DMS 273 treated with DMSO at 0.1 percent for 48 hours (cell line): ENCODE data around the gene CCNI2.

ENCODE experiments used
- DNase-seq: peaks from one replicate; lab custom pipeline; 2025; lab: John Stamatoyannopoulos, UW

CCNI2 gene

DNA sequence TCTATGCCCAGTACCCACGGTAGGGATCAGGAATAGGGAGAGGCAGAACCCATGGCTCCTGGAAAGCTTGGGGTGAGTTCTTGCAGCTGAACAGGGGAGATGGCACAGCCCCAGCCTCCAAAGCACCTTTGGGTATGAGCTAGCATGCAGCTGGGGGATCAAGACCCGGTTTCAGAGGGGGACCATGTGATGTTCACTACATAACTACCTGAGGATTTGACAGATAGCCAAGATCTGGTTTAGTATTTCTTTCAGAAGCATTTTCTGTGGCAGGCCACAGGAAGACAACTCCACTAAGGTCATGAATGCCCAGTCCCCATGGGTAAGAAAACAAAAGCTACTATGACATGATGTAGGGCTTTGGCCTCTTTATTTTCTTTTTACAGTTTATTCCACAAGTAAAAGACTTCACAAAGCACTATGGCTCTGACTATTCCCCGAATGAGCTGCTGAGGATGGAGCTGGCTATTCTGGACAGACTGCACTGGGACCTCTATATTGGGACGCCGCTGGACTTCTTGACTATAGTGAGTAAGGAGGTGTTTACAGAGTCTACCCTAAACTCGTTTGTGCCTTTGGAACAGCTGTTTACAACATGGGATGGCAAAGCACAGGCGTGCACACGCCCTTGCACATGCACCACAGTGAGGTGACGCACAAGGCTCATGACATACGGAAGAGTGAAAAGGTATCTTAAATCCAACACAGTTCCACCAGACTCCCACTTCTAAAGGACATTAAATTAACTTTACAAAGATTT, 3.4 kb downstream of the CCNI2 start:
- no peak for DNase-seq

DNA sequence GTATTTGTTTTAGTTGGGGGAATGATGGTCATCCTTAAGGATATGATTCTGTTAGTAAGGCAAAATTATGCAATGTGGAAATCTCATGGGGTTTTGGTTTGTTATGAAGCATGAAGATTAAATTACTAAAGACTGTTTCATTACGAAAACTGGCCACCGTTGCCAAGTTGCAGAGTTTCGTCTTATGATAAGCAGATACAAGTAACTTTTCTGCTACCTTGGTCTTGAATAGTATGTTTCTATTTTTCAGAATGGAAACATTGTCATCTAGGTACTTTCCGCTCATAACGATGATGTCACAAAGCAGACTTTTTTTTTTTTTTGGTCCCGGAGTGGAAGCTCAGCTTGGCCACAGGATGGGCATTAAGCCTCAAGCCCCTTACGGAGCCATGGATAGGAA, 4.2 kb downstream of the CCNI2 start:
- DNase-seq, result no peak

DNA sequence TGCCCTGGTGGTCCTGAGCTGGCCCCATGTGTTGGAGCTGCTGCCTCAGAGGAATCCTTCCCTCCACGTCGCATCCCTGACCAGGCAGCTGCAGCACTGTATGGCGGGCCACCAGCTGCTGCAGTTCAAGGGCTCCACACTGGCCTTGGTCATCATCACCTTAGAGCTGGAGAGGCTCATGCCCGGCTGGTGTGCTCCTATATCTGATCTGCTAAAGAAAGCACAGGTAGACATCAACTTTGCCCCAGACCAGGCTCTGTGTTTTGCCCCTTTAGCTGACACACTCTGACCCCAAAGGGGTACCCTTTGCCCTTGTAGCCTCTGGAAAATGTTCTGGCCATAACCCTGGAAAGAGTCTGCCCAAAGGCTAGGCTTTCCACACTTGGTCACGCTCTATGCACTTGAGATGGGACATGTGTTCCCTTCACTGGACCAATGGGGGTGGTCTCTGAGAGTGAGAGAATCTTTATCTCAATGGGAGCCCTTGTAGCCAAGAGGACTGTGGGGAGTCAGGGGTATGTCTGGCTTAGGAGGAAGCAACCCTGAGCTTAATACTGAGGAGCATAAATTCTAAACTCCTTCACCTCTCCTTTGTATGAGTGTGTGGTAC, 4.8 kb downstream of the CCNI2 start:
- DNase-seq, result no peak

DNA sequence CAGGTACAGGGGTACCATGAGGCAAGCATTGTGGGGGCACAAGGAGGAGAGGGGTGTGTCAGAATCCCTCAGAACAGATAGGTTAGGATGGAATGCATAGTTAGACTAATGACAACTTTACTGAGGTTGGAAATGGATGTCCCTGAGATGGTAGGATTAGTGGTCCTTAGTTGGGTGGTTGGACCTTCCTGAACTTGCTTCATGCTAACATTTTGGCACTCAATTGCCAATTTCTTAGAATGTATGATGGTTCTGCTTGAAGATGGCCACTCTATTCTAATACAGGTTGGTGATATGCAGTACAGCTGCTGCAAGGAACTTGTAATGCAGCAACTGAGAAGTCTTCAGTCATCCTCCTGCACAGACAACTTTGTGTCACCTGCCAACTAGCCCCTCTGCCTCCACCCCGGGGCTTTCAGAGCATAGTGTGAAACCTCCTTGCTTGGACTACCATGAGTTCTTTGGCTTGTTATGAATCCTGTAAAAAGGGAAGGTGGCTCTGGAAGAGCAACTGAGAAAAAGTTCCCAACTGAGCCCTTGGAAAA, 5.4 kb downstream of the CCNI2 start:
- no peak for DNase-seq

DNA sequence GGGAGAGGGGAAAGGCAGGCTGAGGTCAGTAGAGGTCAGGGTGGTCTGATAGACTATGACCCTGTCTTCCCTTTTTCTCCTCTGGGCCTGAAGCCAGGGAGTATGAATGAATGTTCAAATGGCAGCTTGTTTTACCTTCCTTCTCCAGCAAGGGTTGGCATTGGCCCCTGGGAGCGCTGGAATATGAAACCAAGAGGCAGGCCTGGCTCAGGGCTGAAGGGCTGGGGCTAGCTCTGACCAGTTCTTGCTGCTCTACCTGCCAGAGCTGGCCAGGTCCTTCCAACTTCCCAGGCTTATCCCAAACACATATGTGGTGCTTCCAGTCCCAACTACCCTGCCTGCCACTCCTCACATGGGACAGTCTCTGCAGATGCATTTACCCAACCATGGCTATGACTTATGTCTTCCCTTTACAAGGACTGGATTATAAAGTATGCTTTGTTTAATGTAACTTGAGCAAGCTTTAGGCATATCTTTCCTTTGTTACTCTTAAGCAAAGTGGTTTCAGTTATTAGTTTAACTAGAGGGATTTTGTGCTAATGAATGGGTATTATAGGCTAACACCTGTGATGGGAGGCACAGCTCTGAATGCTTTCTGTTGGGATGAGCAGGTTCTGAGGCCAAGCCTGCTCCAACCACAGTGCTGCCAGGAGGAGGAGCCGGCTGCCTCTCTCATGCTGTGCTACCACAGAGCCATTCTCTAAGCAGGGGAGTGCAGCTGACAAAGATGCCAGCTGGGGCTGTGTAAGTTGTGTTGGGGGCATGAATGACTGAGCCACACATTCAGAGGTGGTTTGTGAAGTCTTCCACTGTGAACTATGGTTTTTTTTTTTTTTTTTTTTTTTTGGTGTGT, 6.1 kb downstream of the CCNI2 start:
- DNase-seq, result no peak

DNA sequence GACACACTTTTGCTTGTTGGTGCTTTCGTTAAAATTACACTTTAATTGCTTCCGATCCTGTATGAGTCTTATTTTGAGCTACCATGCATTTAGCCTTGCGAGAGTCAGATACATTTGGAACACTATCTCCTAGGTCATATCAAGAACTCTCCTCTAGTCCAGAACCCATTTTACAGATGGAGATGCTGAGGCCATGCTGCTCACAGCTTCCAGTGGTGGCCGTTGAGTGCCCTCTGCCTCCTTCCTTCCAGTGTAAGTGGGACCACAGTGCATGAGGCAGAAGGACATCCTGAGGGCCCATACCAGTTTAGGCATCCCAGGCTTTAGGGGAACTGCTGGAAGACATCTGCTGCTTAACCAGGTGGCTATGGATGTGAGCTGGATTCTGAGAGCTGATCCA, 6.9 kb downstream of the CCNI2 start:
- DNase-seq, result no peak

DNA sequence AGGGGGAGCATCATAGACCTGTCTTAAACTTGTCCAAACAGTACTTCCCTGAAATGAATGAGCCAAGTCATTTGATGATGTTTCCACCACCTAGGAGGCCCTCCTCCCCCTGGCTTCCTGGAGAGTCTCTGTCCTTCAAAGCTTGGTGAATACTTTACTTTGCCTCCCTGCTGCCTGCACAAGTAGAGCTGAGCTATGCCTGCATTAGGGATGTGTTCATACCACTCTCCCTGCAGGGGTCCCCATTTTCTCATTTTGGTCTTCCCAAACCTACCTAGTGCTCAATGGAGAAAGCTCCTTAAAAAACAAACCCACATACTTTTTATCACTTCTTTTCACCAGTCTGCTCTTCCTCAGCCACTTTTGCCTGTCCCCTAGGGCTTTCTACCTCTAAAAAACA, 7.7 kb downstream of the CCNI2 start:
- no peak for DNase-seq

DNA sequence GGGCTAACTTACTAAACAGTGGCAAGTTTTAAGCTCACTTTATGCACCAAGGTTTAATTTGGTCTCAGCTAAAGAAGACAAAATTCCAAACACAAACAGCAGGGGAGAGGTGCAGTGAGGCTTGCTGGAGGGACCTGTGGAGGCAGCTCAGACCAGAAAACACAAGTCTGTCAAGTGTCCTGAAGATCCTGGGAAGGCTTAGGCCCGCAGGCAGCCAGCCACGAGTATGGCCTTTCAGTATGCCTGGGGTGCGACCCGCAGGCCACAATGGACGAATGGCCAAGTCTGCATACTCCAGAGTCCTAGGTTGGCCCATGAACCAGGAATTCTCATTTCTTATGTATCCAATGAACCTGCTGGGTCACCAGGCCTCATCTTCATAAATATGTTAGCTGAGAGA, 9.3 kb downstream of the CCNI2 start:
- no peak for DNase-seq

DNA sequence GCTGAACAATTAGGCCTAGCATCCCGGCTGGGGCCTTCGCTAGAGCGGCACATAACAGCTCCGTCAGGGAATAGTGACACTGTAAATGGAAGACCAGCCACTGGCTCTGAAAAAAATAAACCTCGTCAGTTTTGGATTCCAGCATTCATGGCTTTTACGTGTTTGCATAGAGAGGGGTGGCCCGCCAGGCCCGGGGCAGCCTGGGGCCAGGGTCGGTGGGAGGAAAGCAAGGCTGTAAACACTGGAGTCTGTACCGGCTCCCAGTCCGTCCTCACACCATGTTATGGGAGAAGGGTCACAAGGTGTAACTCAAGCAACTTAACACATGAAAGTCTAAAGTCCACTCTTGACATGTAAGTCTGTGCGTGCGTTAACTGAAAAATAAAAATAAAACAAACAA, 11.2 kb downstream of the CCNI2 start:
- DNase-seq, result no peak

DNA sequence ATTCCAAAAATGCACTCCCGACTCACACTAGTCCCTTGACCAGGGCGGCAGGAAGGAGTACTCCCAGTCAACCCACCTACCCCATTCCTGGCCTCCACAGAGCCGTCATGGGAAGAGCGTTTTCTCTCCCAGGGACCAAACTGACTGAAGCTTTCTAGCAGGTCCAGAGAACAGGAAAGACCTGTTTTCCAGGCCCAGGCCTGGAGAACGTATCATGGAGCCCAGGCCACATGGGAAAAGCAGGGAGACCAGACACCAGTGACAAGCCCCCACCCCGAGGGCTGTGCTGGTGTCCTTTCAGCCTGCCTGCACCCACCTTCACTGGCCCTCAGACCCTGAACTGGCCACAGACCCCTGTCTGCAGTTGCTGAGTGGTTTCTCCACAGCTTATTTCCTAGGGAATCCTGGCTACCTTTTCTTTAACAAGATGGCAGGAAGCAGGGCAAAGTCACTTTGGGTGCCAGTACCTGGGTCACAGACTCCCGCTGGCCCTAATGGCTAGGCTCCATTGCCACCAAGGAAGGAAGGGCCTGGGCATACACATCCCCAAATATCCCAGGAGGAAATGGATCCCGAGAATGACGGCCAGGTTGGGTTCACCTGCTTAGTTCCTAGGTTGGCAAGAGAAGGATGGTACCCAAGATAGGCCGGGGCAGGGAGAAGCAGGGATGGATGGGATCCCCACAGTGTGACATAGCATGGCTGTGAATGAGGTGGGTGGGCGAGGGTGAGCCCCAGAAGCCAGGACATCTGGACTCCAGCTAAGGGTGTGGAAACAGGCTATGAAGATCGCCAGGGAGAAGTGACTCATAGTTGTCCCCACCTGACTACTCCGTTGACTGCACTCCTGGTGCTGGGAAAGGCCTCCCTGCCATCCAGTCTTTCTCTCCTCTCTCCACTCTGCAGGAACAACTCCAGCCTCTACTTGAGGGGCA, 12.2 kb downstream of the CCNI2 start:
- DNase-seq, result no peak

DNA sequence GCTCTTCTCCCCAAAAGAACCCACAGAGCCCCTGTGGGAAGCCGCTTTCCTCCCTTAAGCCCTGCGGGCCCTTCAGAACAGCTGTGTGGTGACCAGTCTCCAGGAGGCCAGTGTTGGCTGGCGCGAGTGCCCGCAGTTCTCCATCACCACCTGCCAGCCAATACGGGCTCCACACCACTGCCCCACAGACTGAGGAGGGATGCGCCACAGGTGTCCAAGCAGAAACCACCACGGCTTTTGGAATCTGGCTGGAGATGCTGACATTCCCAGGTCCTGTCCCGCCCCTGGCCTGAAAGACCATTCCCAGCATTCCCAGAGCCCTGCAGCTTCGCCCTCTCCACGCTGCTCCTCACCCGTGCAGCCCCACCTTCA, 12.8 kb downstream of the CCNI2 start:
- DNase-seq, result no peak

DNA sequence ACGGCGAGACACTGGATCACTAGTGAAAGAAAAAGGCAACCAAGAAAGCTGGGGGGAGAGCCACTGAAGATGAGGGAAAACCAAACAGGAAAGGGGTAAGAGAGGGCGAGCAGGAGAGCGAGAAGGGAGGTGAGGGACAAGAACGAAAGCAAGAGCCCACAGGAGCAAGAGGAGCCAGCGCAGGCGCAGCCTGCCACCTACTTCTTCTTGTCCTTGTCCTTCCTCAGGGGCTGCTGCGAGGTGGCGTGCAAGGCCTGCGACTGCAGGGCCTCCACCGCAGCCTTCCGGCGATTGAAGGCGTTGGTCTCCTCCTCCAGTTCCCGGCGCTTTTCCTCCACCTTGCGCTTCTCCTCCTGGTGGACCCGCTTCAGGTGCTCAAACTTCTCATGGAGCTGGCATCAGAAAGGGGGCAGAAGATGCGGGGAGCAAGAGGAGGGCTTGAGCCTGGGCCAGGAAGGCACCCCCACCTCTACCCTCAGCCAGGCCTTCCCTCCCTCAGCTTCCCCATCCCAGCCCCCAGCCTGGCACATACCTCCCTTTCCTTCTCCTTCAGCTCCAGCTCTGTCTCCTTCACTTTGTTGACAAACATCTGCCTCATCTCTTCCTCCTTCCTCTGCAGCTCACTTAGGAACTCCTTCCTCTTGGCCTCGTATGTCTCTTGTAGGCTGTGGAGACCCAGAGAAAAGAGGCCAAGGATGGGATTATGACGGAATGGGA, 13.5 kb downstream of the CCNI2 start:
- no peak for DNase-seq

DNA sequence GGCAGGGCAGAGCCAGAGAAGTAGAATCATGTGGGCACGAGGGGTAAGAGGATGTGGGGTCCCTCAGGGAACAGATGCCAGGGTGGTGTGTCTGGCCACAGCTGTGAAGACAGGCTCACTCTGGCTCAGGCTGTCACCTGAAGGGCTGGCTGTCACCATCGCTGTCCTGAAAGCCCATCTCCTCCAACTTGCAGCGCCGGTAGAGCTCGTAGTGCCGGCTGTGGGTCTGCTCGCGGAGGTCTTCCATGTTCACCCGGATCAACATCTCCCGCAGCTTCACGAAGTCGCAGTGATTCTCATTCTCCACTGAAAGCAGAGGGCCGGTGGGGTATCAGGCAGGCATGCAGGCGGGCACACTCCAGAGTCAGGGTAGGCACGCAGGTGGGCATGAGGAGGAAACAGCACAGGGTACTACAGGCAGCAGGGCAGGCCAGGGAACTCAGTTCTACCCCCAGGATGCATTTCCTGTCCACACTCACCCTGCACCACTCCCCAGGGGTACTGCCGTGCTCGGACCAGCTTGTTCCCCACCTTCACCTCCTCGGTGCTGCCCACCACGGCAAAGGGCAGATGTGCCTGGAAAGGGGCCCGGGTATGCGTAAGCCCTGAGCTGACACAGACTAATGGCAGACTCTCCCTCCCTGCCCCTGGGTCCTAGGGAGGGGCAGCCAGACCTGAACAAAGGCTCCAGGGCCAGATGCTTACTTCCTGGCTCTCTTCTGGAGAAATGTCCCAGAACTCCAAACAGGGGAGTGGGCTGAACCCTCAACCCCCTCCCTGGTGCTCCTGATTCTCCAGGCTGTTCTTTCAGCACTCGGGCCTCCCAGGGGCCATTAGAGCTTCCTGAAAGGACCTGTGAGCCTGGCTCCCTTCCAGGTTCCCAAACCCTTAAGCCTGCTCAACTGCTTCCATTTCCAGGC, 14.4 kb downstream of the CCNI2 start:
- no peak for DNase-seq

DNA sequence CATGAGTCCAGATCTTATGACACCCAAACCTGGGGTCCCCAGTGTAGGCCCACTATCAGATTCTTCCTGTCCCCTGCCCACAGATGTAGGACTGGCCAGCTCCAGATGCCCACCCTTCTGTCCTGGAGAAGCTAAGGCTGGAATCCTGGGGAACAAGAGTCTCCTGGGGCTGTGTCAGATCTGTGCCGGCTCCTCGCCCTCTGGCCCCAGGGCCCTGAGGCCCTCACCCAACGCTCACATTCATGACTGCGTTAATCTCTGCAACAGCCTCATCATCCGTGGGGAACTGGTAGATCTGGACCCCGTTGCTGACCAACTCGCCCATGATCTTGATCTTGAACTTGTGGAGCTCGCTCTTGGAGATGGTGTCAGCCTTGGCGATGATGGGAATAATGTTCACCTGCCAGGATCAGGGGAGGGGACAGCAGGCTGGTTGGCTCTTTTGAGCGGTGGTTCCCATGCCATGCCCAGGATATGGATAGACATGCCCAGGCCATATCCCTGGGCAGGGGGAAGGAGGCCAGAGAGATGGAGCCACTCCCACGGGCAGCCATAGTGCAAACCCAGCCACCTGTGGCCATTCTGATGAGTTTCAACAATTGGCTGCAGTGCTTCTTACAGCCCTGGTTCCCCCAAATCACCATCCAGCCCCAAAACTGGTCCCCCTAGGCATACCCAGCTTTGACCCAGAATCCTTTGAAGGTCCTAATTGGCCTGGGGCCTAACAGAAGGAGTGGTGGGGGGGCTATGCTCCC, 15.2 kb downstream of the CCNI2 start:
- no peak for DNase-seq

DNA sequence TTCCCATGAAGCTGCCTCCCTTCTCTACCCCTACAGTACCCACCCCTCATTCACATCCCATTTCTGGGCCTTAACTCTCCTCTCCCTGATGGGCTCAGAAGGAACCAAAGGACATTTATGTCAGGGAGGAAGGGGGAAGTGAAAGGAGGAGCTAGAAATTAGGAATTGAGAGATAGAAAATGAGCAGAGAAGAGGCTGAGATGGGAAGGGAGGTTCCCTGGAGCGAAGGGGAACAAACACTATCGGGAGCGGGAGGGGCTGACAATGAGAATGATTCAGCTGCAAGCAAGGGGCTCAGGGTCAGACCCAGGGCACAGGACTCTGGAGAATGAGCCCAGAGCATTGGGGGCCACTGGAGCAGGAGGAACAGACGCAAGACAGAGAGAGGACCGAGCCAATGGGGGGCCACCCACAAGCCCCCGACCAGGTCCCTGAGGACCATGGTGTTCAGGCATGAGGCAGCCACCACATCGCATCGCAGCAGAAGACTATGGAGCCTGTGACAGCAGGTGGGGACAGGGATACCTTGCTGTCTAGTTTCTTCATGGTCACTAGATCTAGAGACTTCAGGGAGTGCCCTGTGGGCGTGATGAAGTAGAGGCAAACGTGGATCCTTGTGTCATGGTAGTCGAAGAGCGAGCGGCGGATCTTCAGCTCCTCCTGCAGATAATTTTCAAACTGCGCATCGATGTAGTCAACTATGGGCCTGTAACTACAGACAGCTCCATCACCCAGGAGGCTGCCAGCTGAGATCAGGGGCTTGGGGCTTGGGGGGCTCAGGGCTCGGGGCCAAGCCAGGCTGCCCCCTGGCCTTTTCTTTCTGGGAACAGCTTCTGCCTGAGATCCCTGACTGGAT, 16.2 kb downstream of the CCNI2 start:
- no peak for DNase-seq

DNA sequence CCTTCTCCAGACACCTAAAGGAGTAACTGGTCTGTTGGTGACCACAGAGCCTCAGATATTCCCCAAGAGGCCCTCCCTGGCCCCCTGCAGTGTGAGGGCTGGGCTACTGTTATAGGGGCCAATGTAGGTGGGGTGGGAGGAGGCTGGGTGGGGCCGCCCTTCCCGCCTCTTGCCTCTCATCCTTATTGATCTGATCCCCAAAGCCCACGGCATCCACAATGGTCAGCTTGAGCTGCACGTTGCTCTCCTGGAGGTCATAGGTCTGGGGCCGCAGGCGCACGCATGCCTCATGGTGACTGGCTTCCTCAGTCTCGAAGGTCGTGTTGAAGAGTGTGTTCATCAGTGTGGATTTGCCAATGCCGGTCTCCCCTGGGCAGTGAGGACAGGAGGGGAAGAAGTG, 16.8 kb downstream of the CCNI2 start:
- DNase-seq, result no peak

DNA sequence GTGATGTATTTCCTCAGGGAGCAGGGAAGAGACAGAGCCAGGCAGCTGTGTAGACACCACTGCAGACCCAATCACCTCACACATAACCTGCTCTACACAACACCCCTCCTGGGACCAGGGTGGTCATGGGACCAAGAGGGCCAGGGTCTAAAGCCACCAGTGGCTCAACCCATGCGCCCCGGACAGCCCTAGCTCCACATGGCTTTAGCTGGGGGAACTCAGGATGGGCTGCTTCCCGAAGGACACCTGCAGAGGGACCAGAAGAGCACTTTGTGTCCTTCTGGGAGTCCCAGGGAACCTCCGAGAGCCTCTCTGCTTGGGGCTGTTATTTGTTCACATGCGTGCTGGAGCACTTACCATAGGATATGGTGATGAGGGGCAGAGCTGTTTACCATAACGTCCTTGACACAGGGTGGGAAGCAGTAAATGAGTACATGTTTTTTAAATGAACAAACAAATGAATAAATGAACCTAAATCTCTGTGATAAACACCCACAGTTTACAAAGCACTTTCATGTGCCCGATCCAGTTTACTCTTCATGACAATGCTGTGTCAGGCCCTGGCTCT, 17.5 kb downstream of the CCNI2 start:
- DNase-seq, result no peak
